Measurements from ENCODE around the gene GGACT.

The GGACT gene

GRCh38 chr13:100608489-100608888 is 19.9 kb upstream of the GGACT start:
- Histone ChIP-seq H3K4me2 (ENCODE audit: low read length) (no peak overlapping the region), H3K4me1 (ENCODE audit: insufficient read depth, low read length, severe bottlenecking) (peaks cover 19% of the 10 kb centered on the region), H3K9ac (ENCODE audit: low read length) (no peak overlapping the region), H3K79me2 (ENCODE audit: insufficient read depth, low read length) (no peaks in the 10 kb centered on the region), H2AFZ (ENCODE audit: low read length) (no peak overlapping the region), H3F3A (ENCODE audit: insufficient read depth, low read length) (no peaks in the 10 kb centered on the region), H3K27me3 (ENCODE audit: insufficient read depth, low read length) (no peaks in the 10 kb centered on the region), H3K9me2 (ENCODE audit: low read depth, low read length) (no peaks in the 10 kb centered on the region), H3K9me3 (ENCODE audit: low read length) (no peaks in the 10 kb centered on the region), H4K20me1 (ENCODE audit: insufficient read depth, low read length) (no peaks in the 10 kb centered on the region), H3K36me3 (ENCODE audit: insufficient read depth, low read length) (no peaks in the 10 kb centered on the region), H3K4me3 (ENCODE audit: low read depth, low read length, poor library complexity, severe bottlenecking) (no peak overlapping the region), H3K27ac (ENCODE audit: low read depth, low read length, poor library complexity, severe bottlenecking) (no peak overlapping the region)
- TF ChIP-seq EZH2 (IDR thresholded peaks at IDR 0.05; ENCODE audit: borderline replicate concordance, low read length) (no peak), CTCF (IDR thresholded peaks at IDR 0.05; ENCODE audit: low read length) (no peak)

- H3K9me3 ChIP-seq (ENCODE audit: low read length): no peaks in the 10 kb centered on the region
- TF ChIP-seq CTCF (IDR thresholded peaks at IDR 0.05; ENCODE audit: low read length) (no peak), EZH2 (IDR thresholded peaks at IDR 0.05; ENCODE audit: borderline replicate concordance, low read length) (no peak)
- no peaks in the 10 kb centered on the region for H3K36me3 ChIP-seq (ENCODE audit: insufficient read depth, low read length)
- no peak overlapping the region for H3K4me3 ChIP-seq (ENCODE audit: low read depth, low read length, poor library complexity, severe bottlenecking)
- no peaks in the 10 kb centered on the region for H3F3A ChIP-seq (ENCODE audit: insufficient read depth, low read length)
- no peaks in the 10 kb centered on the region for H3K27me3 ChIP-seq (ENCODE audit: insufficient read depth, low read length)
- peaks cover 8% of the 10 kb centered on the region for H3K4me1 ChIP-seq (ENCODE audit: insufficient read depth, low read length, severe bottlenecking)
- H3K27ac ChIP-seq (ENCODE audit: low read depth, low read length, poor library complexity, severe bottlenecking): no peak overlapping the region
- H3K4me2 ChIP-seq (ENCODE audit: low read length): no peak overlapping the region
- no peaks in the 10 kb centered on the region for H4K20me1 ChIP-seq (ENCODE audit: insufficient read depth, low read length)
- H3K9ac ChIP-seq (ENCODE audit: low read length): no peak overlapping the region
- no peak overlapping the region for H2AFZ ChIP-seq (ENCODE audit: low read length)
- no peaks in the 10 kb centered on the region for H3K79me2 ChIP-seq (ENCODE audit: insufficient read depth, low read length)
- no peaks in the 10 kb centered on the region for H3K9me2 ChIP-seq (ENCODE audit: low read depth, low read length)
Measured at GRCh38 chr13:100604918-100605710, 16.5 kb upstream of the GGACT start.

- Histone ChIP-seq H3K27me3 (ENCODE audit: insufficient read depth, low read length) (no peaks in the 10 kb centered on the region), H3K9me3 (ENCODE audit: low read length) (no peaks in the 10 kb centered on the region), H2AFZ (ENCODE audit: low read length) (no peak overlapping the region), H3K79me2 (ENCODE audit: insufficient read depth, low read length) (no peaks in the 10 kb centered on the region), H3K4me1 (ENCODE audit: insufficient read depth, low read length, severe bottlenecking) (no peaks in the 10 kb centered on the region), H4K20me1 (ENCODE audit: insufficient read depth, low read length) (no peaks in the 10 kb centered on the region), H3K9me2 (ENCODE audit: low read depth, low read length) (no peaks in the 10 kb centered on the region), H3K36me3 (ENCODE audit: insufficient read depth, low read length) (no peaks in the 10 kb centered on the region), H3K9ac (ENCODE audit: low read length) (no peak overlapping the region), H3F3A (ENCODE audit: insufficient read depth, low read length) (no peaks in the 10 kb centered on the region), H3K27ac (ENCODE audit: low read depth, low read length, poor library complexity, severe bottlenecking) (no peak overlapping the region), H3K4me3 (ENCODE audit: low read depth, low read length, poor library complexity, severe bottlenecking) (no peak overlapping the region), H3K4me2 (ENCODE audit: low read length) (no peak overlapping the region)
- no peak for TF ChIP-seq EZH2 (IDR thresholded peaks at IDR 0.05; ENCODE audit: borderline replicate concordance, low read length)
Measured at GRCh38 chr13:100602493-100603111, 14.0 kb upstream of the GGACT start.
